HepG2 (cell line): ENCODE measurements around the gene PLPP3. TPM values are rescaled to one million over a fixed set of nuclear protein-coding genes. Genes with fewer than 3 reads are reported as not detected.

Source experiments
- FOXA1 ChIP-seq, 2 experiments: fragments of 450-650 bp in 1 of 2; sonication (generic) in 1 of 2; formaldehyde crosslinking in 1 of 2; IDR thresholded peaks; 2 replicates each; pipeline versions ENCODE4 v1.4.0 to v1.6.1; 2016 to 2020; ENCODE audit warnings: missing genetic modification reagents in 1 of 2
- HDAC2 ChIP-seq: sonication (generic); formaldehyde crosslinking; IDR thresholded peaks from 2 replicates; pipeline ENCODE4 v1.4.0; 2020; ENCODE audit warnings: missing genetic modification reagents
- JARID2 ChIP-seq: sonication (generic); formaldehyde crosslinking; IDR thresholded peaks from 2 replicates; pipeline ENCODE4 v1.8.1; 2023; ENCODE audit warnings: missing genetic modification reagents, inconsistent platforms; ENCODE audit not compliant: insufficient replicate concordance
- MED8 ChIP-seq: sonication (generic); formaldehyde crosslinking; IDR thresholded peaks from 2 replicates; pipeline ENCODE4 v1.8.1; 2023; ENCODE audit warnings: mild to moderate bottlenecking, missing genetic modification reagents; ENCODE audit not compliant: insufficient replicate concordance
- MEIS2 ChIP-seq: sonication (generic); formaldehyde crosslinking; IDR thresholded peaks from 2 replicates; pipeline ENCODE4 v1.9.0; 2021; ENCODE audit warnings: mild to moderate bottlenecking, missing genetic modification reagents
- MTF1 ChIP-seq: sonication (generic); formaldehyde crosslinking; IDR thresholded peaks from 2 replicates; pipeline ENCODE4 v1.5.0; 2020; ENCODE audit warnings: missing genetic modification reagents
- SOX5 ChIP-seq: IDR thresholded peaks from 2 replicates; pipeline ENCODE4 v1.6.1; 2016; ENCODE audit warnings: borderline replicate concordance
- ZFP37 ChIP-seq: sonication (generic); formaldehyde crosslinking; IDR thresholded peaks from 2 replicates; pipeline ENCODE4 v1.4.0; 2020; ENCODE audit warnings: missing genetic modification reagents, borderline replicate concordance
- ZFP90 ChIP-seq: sonication (generic); formaldehyde crosslinking; IDR thresholded peaks from 2 replicates; pipeline ENCODE4 v1.8.0; 2022; ENCODE audit warnings: missing genetic modification reagents, mild to moderate bottlenecking, inconsistent platforms, borderline replicate concordance
- ZKSCAN8 ChIP-seq: IDR thresholded peaks from 2 replicates; pipeline ENCODE4 v1.6.1; 2016; ENCODE audit warnings: borderline replicate concordance, missing genetic modification reagents, missing compliant biosample characterization
- ZNF225 ChIP-seq: sonication (generic); formaldehyde crosslinking; IDR thresholded peaks from 2 replicates; pipeline ENCODE4 v1.4.0; 2020; ENCODE audit warnings: mild to moderate bottlenecking, missing genetic modification reagents
- ZNF850 ChIP-seq: sonication (generic); formaldehyde crosslinking; conservative IDR thresholded peaks from 2 replicates; pipeline ENCODE4 v1.9.0; 2021; ENCODE audit warnings: mild to moderate bottlenecking, missing genetic modification reagents
- polyA plus RNA-seq, 8 experiments: library from polyadenylated mRNA; depleted of rRNA in 3 of 8; stranded (reverse) in 7 of 8; unstranded in 1 of 8; fragments of >200 nt; fragmentation: Illumina TruSeq in 4 of 8; extraction: Trizol in 4 of 8; gene quantifications; 2 replicates each; pipeline versions ENCODE4 v1.2.1 to v1.2.3, GENCODE V29; 2011 to 2016; ENCODE audit warnings: low read depth in 4 of 8, missing spikeins in 1 of 8, mixed read lengths in 1 of 8; ENCODE audit not compliant: insufficient read depth in 1 of 8
- total RNA-seq, 5 experiments: library from RNA; depleted of rRNA; stranded (reverse); fragments of >200 nt; fragmentation: Illumina TruSeq; extraction: Trizol; gene quantifications; 2 replicates each; pipeline ENCODE4 v1.2.3, GENCODE V29; 2016; ENCODE audit warnings: low read depth in 1 of 5
- TF ChIP-seq, protein P1 (sequence below): sonication (generic); formaldehyde crosslinking; IDR thresholded peaks from 2 replicates; pipeline ENCODE4 v1.4.0; 2020; ENCODE audit warnings: mild to moderate bottlenecking, missing genetic modification reagents
- TF ChIP-seq, protein P2 (sequence below): sonication (generic); formaldehyde crosslinking; IDR thresholded peaks from 2 replicates; pipeline ENCODE4 v1.4.0; 2020; ENCODE audit warnings: mild to moderate bottlenecking, missing genetic modification reagents, borderline replicate concordance
- TF ChIP-seq, protein P3 (sequence below): sonication (generic); formaldehyde crosslinking; IDR thresholded peaks from 2 replicates; pipeline ENCODE4 v1.5.0; 2020; ENCODE audit warnings: missing genetic modification reagents
- TF ChIP-seq, protein P4 (sequence below): IDR thresholded peaks from 2 replicates; pipeline ENCODE4 v1.6.1; 2016
- TF ChIP-seq, protein P5 (sequence below): sonication (generic); formaldehyde crosslinking; IDR thresholded peaks from 2 replicates; pipeline ENCODE4 v1.8.0; 2022; ENCODE audit warnings: mild to moderate bottlenecking, missing genetic modification reagents
- TF ChIP-seq, protein P6 (sequence below): sonication (generic); formaldehyde crosslinking; IDR thresholded peaks from 2 replicates; pipeline ENCODE4 v1.8.0; 2022; ENCODE audit warnings: mild to moderate bottlenecking, missing genetic modification reagents, moderate library complexity
- TF ChIP-seq, protein P7 (sequence below): IDR thresholded peaks from 2 replicates; pipeline ENCODE4 v1.6.1; 2016; ENCODE audit warnings: low read depth
- TF ChIP-seq, protein P8 (sequence below): sonication (generic); formaldehyde crosslinking; IDR thresholded peaks from 2 replicates; pipeline ENCODE4 v1.4.0; 2020; ENCODE audit warnings: missing genetic modification reagents; ENCODE audit errors: not compliant biosample characterization

Gene PLPP3
- total and polyA plus RNA-seq, 2 of the 13 experiments (the other 11 are each of a cell fraction or from before 2014, with no cell fraction given) = 49.7 to 65.8 TPM

DNA sequence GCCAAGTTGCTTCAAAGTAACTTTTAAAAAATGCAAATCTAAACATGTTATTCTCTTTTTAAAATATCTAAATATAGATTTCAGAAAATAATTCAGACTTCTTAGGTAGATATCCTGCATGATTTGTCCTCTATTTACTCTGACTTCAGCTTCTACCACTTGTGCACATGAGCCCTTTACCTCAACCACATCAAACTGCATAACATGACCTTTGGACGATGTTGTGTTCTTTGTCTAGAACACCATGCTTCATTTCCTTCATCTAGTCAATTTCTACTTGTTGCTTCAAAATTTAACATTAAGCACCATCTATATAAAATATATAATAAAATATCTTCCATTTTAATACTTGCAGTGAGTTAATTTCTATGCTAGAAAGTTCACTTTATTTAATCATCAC is 96.9 kb downstream of the PLPP3 start (continued):
- TF ChIP-seq ZFP90 (CRISPR knock-in tag) (peak; percentile 69; the same call in 1 of the 2 replicates), ZKSCAN8 (peak; percentile 41; the same call in 1 of the 2 replicates), ZNF850 (CRISPR knock-in tag) (no peak), ZNF225 (CRISPR knock-in tag) (no peak), SOX5 (peak; percentile 82; the same call in 1 of the 2 replicates), FOXA1 (IDR thresholded peaks at IDR 0.05) (no peak), FOXA1 (CRISPR knock-in tag; IDR thresholded peaks at IDR 0.05) (peak; percentile 75), ZFP37 (CRISPR knock-in tag) (no peak), HDAC2 (peak; percentile 25; the same call in 1 of the 2 replicates), MED8 (CRISPR knock-in tag) (no peak), JARID2 (CRISPR knock-in tag) (no peak), MEIS2 (CRISPR knock-in tag) (no peak), MTF1 (CRISPR knock-in tag) (no peak)
- TF ChIP-seq, protein P1, sequence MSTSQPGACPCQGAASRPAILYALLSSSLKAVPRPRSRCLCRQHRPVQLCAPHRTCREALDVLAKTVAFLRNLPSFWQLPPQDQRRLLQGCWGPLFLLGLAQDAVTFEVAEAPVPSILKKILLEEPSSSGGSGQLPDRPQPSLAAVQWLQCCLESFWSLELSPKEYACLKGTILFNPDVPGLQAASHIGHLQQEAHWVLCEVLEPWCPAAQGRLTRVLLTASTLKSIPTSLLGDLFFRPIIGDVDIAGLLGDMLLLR (CRISPR knock-in tag) = no peak
- TF ChIP-seq, protein P2, sequence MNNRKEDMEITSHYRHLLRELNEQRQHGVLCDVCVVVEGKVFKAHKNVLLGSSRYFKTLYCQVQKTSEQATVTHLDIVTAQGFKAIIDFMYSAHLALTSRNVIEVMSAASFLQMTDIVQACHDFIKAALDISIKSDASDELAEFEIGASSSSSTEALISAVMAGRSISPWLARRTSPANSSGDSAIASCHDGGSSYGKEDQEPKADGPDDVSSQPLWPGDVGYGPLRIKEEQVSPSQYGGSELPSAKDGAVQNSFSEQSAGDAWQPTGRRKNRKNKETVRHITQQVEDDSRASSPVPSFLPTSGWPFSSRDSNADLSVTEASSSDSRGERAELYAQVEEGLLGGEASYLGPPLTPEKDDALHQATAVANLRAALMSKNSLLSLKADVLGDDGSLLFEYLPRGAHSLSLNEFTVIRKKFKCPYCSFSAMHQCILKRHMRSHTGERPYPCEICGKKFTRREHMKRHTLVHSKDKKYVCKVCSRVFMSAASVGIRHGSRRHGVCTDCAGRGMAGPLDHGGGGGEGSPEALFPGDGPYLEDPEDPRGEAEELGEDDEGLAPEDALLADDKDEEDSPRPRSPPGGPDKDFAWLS (CRISPR knock-in tag) = no peak
- TF ChIP-seq, protein P3, sequence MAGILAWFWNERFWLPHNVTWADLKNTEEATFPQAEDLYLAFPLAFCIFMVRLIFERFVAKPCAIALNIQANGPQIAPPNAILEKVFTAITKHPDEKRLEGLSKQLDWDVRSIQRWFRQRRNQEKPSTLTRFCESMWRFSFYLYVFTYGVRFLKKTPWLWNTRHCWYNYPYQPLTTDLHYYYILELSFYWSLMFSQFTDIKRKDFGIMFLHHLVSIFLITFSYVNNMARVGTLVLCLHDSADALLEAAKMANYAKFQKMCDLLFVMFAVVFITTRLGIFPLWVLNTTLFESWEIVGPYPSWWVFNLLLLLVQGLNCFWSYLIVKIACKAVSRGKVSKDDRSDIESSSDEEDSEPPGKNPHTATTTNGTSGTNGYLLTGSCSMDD = no peak
- TF ChIP-seq, protein P4, sequence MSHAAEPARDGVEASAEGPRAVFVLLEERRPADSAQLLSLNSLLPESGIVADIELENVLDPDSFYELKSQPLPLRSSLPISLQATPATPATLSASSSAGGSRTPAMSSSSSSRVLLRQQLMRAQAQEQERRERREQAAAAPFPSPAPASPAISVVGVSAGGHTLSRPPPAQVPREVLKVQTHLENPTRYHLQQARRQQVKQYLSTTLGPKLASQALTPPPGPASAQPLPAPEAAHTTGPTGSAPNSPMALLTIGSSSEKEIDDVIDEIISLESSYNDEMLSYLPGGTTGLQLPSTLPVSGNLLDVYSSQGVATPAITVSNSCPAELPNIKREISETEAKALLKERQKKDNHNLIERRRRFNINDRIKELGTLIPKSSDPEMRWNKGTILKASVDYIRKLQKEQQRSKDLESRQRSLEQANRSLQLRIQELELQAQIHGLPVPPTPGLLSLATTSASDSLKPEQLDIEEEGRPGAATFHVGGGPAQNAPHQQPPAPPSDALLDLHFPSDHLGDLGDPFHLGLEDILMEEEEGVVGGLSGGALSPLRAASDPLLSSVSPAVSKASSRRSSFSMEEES (CRISPR knock-in tag) = peak; percentile 63; the same call in 1 of the 2 replicates
- TF ChIP-seq, protein P5, sequence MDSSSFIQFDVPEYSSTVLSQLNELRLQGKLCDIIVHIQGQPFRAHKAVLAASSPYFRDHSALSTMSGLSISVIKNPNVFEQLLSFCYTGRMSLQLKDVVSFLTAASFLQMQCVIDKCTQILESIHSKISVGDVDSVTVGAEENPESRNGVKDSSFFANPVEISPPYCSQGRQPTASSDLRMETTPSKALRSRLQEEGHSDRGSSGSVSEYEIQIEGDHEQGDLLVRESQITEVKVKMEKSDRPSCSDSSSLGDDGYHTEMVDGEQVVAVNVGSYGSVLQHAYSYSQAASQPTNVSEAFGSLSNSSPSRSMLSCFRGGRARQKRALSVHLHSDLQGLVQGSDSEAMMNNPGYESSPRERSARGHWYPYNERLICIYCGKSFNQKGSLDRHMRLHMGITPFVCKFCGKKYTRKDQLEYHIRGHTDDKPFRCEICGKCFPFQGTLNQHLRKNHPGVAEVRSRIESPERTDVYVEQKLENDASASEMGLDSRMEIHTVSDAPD (CRISPR knock-in tag) = no peak
- TF ChIP-seq, protein P6, sequence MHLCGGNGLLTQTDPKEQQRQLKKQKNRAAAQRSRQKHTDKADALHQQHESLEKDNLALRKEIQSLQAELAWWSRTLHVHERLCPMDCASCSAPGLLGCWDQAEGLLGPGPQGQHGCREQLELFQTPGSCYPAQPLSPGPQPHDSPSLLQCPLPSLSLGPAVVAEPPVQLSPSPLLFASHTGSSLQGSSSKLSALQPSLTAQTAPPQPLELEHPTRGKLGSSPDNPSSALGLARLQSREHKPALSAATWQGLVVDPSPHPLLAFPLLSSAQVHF (CRISPR knock-in tag) = no peak
- TF ChIP-seq, protein P7, sequence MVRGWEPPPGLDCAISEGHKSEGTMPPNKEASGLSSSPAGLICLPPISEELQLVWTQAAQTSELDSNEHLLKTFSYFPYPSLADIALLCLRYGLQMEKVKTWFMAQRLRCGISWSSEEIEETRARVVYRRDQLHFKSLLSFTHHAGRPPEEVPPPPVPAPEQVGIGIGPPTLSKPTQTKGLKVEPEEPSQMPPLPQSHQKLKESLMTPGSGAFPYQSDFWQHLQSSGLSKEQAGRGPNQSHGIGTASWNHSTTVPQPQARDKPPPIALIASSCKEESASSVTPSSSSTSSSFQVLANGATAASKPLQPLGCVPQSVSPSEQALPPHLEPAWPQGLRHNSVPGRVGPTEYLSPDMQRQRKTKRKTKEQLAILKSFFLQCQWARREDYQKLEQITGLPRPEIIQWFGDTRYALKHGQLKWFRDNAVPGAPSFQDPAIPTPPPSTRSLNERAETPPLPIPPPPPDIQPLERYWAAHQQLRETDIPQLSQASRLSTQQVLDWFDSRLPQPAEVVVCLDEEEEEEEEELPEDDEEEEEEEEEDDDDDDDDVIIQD (CRISPR knock-in tag) = peak; percentile 82
- TF ChIP-seq, protein P8, sequence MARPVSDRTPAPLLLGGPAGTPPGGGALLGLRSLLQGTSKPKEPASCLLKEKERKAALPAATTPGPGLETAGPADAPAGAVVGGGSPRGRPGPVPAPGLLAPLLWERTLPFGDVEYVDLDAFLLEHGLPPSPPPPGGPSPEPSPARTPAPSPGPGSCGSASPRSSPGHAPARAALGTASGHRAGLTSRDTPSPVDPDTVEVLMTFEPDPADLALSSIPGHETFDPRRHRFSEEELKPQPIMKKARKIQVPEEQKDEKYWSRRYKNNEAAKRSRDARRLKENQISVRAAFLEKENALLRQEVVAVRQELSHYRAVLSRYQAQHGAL (CRISPR knock-in tag) = no peak
